Osteocyte (in vitro differentiated cells): Measurements from ENCODE around the gene ANKFN1. TPM values are rescaled to one million over a fixed set of nuclear protein-coding genes. Genes with fewer than 3 reads are reported as not detected.

ENCODE experiments used
- DNase-seq: peaks from one replicate; pipeline ENCODE4 v3.0.0; 2021; ENCODE audit warnings: mixed read lengths; ENCODE audit not compliant: unreplicated experiment; ENCODE audit errors: extremely low spot score
- H3K27ac Mint-ChIP-seq: one replicate; pipeline ENCODE4 v1.8.0; 2021; ENCODE audit warnings: mild to moderate bottlenecking, mixed read lengths; ENCODE audit not compliant: unreplicated experiment
- H3K27me3 Mint-ChIP-seq: one replicate; pipeline ENCODE4 v1.8.0; 2021; ENCODE audit warnings: mixed read lengths; ENCODE audit not compliant: unreplicated experiment
- H3K36me3 Mint-ChIP-seq: one replicate; pipeline ENCODE4 v1.8.0; 2021; ENCODE audit warnings: mixed read lengths; ENCODE audit not compliant: unreplicated experiment
- H3K4me1 Mint-ChIP-seq: one replicate; pipeline ENCODE4 v1.8.0; 2021; ENCODE audit warnings: mixed read lengths; ENCODE audit not compliant: unreplicated experiment
- H3K4me3 Mint-ChIP-seq: one replicate; pipeline ENCODE4 v1.8.0; 2021; ENCODE audit warnings: mild to moderate bottlenecking, moderate library complexity, mixed read lengths; ENCODE audit not compliant: unreplicated experiment
- H3K9me3 Mint-ChIP-seq: one replicate; pipeline ENCODE4 v1.8.0; 2021; ENCODE audit warnings: mixed read lengths; ENCODE audit not compliant: unreplicated experiment
- total RNA-seq: library from RNA; stranded (reverse); gene quantifications from 2 replicates; pipeline ENCODE4 v1.2.1, GENCODE V29; 2021
- TF ChIP-seq, protein P1 (sequence below): fragments of 200-600 bp; sonication (generic); IDR thresholded peaks from 2 replicates; pipeline ENCODE4 v1.5.0; 2021; ENCODE audit warnings: antibody characterized with exemption, mild to moderate bottlenecking, moderate library complexity

Gene ANKFN1
- total RNA-seq, 1 donor from 2014 or later: not detected

DNA sequence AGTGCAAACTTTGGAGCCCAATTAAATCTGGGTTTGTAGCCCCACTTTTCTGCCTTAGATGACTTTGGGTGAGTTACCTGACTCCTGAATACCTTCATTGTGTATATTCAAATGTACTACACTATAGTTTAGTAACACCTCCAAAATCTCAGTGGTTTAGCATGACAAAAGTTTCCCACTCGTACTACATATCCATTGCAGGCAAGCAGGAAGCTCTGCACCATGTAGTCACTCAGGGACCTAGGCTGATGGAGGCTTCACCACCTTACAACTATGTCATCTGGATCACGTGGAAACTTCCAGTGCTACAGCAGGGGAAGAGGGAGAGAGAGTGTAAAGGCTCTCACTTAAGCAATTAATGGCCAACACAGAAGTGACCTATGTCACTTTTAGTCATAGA is 14.2 kb downstream of the ANKFN1 start:
- H3K27ac Mint-ChIP-seq: no peak overlapping the region
- no peaks in the 10 kb centered on the region for H3K9me3 Mint-ChIP-seq
- TF ChIP-seq, protein P1, sequence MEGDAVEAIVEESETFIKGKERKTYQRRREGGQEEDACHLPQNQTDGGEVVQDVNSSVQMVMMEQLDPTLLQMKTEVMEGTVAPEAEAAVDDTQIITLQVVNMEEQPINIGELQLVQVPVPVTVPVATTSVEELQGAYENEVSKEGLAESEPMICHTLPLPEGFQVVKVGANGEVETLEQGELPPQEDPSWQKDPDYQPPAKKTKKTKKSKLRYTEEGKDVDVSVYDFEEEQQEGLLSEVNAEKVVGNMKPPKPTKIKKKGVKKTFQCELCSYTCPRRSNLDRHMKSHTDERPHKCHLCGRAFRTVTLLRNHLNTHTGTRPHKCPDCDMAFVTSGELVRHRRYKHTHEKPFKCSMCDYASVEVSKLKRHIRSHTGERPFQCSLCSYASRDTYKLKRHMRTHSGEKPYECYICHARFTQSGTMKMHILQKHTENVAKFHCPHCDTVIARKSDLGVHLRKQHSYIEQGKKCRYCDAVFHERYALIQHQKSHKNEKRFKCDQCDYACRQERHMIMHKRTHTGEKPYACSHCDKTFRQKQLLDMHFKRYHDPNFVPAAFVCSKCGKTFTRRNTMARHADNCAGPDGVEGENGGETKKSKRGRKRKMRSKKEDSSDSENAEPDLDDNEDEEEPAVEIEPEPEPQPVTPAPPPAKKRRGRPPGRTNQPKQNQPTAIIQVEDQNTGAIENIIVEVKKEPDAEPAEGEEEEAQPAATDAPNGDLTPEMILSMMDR: no peak
- no peaks in the 10 kb centered on the region for H3K4me1 Mint-ChIP-seq
- H3K36me3 Mint-ChIP-seq: no peaks in the 10 kb centered on the region
- no peaks in the 10 kb centered on the region for H3K27me3 Mint-ChIP-seq
- no peak overlapping the region for H3K4me3 Mint-ChIP-seq
- DNase-seq: no peak

DNA sequence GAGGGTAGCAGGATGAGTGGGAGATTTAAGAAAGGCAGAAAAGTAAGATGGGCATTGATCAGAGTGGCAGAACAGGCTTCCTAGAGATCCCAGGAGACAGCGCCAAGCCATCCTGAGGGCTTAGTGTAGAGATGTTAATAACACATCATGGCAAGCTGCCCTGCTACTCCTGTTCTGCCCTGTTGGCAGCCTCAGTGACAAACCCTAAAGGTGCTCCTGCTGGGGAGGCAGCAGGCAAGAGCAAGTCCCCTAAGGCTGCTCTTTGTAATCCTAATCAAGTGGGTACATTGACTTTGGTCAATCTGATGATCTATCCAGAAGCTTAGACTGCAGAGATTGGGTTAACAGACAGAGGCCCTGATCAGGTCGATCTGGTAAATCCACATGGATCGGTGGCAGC is 16.3 kb downstream of the ANKFN1 start:
- DNase-seq: no peak
- Mint-ChIP-seq H3K4me3 (no peak overlapping the region), H3K27me3 (no peaks in the 10 kb centered on the region), H3K9me3 (no peaks in the 10 kb centered on the region), H3K27ac (no peak overlapping the region), H3K36me3 (no peaks in the 10 kb centered on the region), H3K4me1 (peaks cover 7% of the 10 kb centered on the region)
- TF ChIP-seq, protein P1: no peak

DNA sequence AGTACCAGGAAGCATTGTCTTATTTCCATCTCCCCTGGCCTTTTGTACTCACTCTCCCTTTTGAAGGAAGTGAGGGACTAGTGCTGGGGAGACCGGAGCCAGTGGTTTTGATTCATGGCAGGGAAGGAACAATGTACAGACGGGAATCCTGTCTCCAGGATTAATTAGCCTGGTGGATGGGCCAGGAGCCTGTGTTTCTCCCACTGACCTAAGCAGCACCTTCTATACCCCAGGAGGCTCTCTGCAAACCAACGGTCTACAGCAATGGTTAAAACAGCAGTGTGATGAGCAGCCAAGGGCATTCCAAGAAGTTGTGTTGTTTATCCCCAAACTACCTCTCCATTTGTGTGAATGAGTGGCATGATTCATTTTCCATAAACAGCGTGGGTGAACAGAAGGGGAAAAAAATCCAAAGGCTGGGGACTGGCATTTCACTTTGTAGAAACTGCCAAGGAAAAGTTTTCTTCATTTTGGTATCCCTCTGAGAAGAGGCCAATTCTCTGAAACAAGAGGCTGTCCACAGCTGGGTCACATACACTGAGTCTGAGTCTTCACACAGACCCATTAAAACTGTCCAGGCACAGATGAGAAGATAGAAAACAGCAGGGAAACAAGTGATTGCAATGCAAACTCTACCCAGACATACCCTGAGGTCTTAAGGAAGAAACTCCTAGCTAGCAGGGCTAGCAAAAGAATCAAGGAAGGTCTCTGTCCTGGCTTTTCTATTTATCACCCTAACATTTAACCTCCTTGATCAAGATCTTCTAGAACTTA is 18.1 kb downstream of the ANKFN1 start:
- no peaks in the 10 kb centered on the region for H3K27me3 Mint-ChIP-seq
- no peak overlapping the region for H3K4me3 Mint-ChIP-seq
- no peak for DNase-seq
- no peaks in the 10 kb centered on the region for H3K36me3 Mint-ChIP-seq
- H3K27ac Mint-ChIP-seq: no peak overlapping the region
- peaks cover 22% of the 10 kb centered on the region for H3K4me1 Mint-ChIP-seq
- TF ChIP-seq, protein P1: no peak
- no peaks in the 10 kb centered on the region for H3K9me3 Mint-ChIP-seq

DNA sequence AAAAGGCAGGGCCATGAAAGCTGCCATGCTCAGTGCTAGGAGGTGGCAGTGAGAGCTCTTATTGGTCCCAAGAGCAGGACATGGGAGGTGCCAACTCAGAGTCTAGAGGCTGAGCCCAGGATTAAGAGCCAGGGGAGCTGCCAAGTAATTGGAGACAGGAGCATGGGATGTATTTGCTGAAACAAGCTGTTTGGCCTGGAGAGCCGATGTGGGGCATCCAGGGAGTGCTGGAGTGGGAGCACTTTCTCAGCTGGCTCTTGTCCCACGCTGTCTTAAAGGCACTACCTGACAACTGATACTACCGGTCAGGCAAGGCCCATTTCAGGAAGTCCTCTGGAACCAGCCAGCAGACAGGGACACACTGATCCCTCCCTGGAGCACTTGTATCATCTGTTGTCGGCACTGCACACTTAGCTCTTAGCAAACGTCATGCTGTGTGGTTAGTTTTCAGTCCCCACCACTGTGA is 19.3 kb downstream of the ANKFN1 start:
- DNase-seq: no peak
- Mint-ChIP-seq H3K4me3 (no peak overlapping the region), H3K27me3 (no peaks in the 10 kb centered on the region), H3K4me1 (peaks cover 26% of the 10 kb centered on the region), H3K36me3 (no peaks in the 10 kb centered on the region), H3K27ac (no peak overlapping the region), H3K9me3 (no peaks in the 10 kb centered on the region)
- TF ChIP-seq, protein P1: no peak

DNA sequence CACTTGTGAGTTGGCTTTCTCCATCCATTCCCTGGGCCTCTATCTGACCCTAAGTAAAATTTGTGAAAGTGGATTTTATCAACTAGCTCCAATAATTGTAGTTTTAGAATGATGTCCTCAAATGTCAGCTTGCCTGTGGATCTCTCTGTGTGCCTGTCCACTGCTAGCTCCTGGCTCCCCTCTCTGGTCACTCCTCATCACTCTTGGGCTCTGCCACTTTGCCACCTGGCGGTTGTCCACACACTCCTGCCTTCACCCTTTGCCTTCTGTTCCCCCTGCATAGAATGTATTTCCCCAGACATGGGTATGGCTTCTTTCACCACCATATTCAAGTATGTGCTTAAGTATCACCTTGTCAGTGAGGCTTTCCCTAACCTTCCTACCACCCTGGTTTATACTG is 19.8 kb downstream of the ANKFN1 start:
- TF ChIP-seq, protein P1: no peak
- no peaks in the 10 kb centered on the region for H3K27me3 Mint-ChIP-seq
- no peak overlapping the region for H3K4me3 Mint-ChIP-seq
- H3K27ac Mint-ChIP-seq: no peak overlapping the region
- no peaks in the 10 kb centered on the region for H3K36me3 Mint-ChIP-seq
- DNase-seq: no peak
- peaks cover 26% of the 10 kb centered on the region for H3K4me1 Mint-ChIP-seq
- no peaks in the 10 kb centered on the region for H3K9me3 Mint-ChIP-seq
